K562 (cell line): ENCODE results near the gene CABP4. TPM values are rescaled to one million over a fixed set of nuclear protein-coding genes. Genes with fewer than 3 reads are reported as not detected.
A peak's percentile ranks its signal among the peaks of the same experiment; 100 is the strongest.

Source experiments
- ATAC-seq: fragments of 200-7000 bp; cut with Tn5 transposase; 3 replicates; pipeline ENCODE4 v1.9.1; 2020; ENCODE audit warnings: moderate library complexity
- BruUV-seq: library from RNA; stranded (reverse); fragments of 400-500 nt; replicated peaks from 2 replicates; lab custom pipeline; 2021; lab: Mats Ljungman, UMichigan
- CTCF ChIA-PET: fragments of 300-600 bp; formaldehyde crosslinking; extraction: SDS; loops from one replicate; lab custom pipeline; 2021; ENCODE audit warnings: low intra/inter-chr PET ratio; lab: Yijun Ruan, JAX
- POLR2A ChIA-PET: fragments of 300-600, 350-650 bp; sonication (Branson Sonifier 250); formaldehyde crosslinking; extraction: SDS; loops from one replicate; lab custom pipeline; 2021; ENCODE audit warnings: antibody characterized with exemption, inconsistent platforms; lab: Yijun Ruan, JAX
- DNase-seq, 4 experiments: peaks; one replicate each; pipeline versions ENCODE4 v3.0.0 to v3.0.0-alpha.2; 2011 to 2018; ENCODE audit warnings: low spot score in 3 of 4, mixed read lengths in 3 of 4; ENCODE audit errors: extremely low read depth in 1 of 4
- FAIRE-seq: peaks from 2 replicates; lab custom pipeline; 2011; peaks lifted over from hg19 to GRCh38; lab: Jason Lieb, UNC
- H2AFZ ChIP-seq: 2 replicates; pipeline ENCODE4 v1.6.0; 2011; ENCODE audit warnings: low read depth, low read length, control low read depth, inconsistent platforms
- H3K27ac ChIP-seq: fragments of 200-600 bp; 3 replicates; pipeline ENCODE4 v1.8.0; 2011; ENCODE audit warnings: low read depth, mild to moderate bottlenecking, control low read depth, inconsistent platforms, low read length, moderate library complexity, mixed read lengths; ENCODE audit errors: extremely low read depth
- H3K27me3 ChIP-seq, 2 experiments: fragments of 300-600 bp in 1 of 2; 2 replicates in 1 of 2; 3 replicates in 1 of 2; pipeline versions ENCODE4 v1.6.0 to v1.8.0; 2011; ENCODE audit warnings: inconsistent platforms in 2 of 2, low read length in 2 of 2, mild to moderate bottlenecking in 1 of 2, mixed read lengths in 1 of 2, moderate library complexity in 1 of 2; ENCODE audit not compliant: control insufficient read depth in 2 of 2, insufficient read depth in 2 of 2
- H3K36me3 ChIP-seq: fragments of 300-600 bp; 3 replicates; pipeline ENCODE4 v1.8.0; 2011; ENCODE audit warnings: mild to moderate bottlenecking, low read length, inconsistent platforms; ENCODE audit not compliant: control insufficient read depth, insufficient read depth
- H3K4me1 ChIP-seq, 2 experiments: fragments of 200-600 bp in 1 of 2; replicated peaks in 1 of 2; 2 replicates in 1 of 2; 3 replicates in 1 of 2; pipeline versions ENCODE4 v1.5.1 to v1.8.0; 2011; ENCODE audit warnings: inconsistent platforms in 2 of 2, low read length in 2 of 2, mild to moderate bottlenecking in 1 of 2, mixed read lengths in 1 of 2, moderate library complexity in 1 of 2; ENCODE audit not compliant: control insufficient read depth in 2 of 2, insufficient read depth in 2 of 2
- H3K4me2 ChIP-seq: 2 replicates; pipeline ENCODE4 v1.6.1; 2011; ENCODE audit warnings: low read length, control low read depth, inconsistent platforms, mixed read lengths; ENCODE audit not compliant: insufficient read depth
- H3K4me3 ChIP-seq: fragments of 200-600 bp; sonication (generic), shearing (Covaris generic); 2 replicates; pipeline ENCODE4 v1.5.1; 2016; ENCODE audit warnings: control low read depth, inconsistent platforms
- H3K79me2 ChIP-seq: fragments of 200-600 bp; 3 replicates; pipeline ENCODE4 v1.8.0; 2011; ENCODE audit warnings: low read length, inconsistent platforms; ENCODE audit not compliant: control insufficient read depth, insufficient read depth
- H3K9ac ChIP-seq, 2 experiments: 2 replicates each; pipeline versions ENCODE4 v1.6.0 to v1.6.1; 2011; ENCODE audit warnings: low read depth in 2 of 2, low read length in 2 of 2, control low read depth in 1 of 2, inconsistent platforms in 1 of 2, mild to moderate bottlenecking in 1 of 2, mixed read lengths in 1 of 2; ENCODE audit not compliant: insufficient read depth in 1 of 2
- H3K9me1 ChIP-seq: one replicate; pipeline ENCODE4 v1.6.0; 2011; ENCODE audit warnings: inconsistent platforms, mild to moderate bottlenecking, low read length, moderate library complexity; ENCODE audit not compliant: control insufficient read depth, insufficient read depth
- H3K9me3 ChIP-seq: replicated peaks from 2 replicates; pipeline ENCODE4 v1.5.1; 2011; ENCODE audit warnings: low read depth, low read length, inconsistent platforms; ENCODE audit not compliant: control insufficient read depth, insufficient read depth
- H4K20me1 ChIP-seq: replicated peaks from 2 replicates; pipeline ENCODE4 v1.6.1; 2011; ENCODE audit warnings: low read length, inconsistent platforms, mixed read lengths; ENCODE audit not compliant: control insufficient read depth, insufficient read depth
- ATF2 ChIP-seq: sonication (generic); formaldehyde crosslinking; IDR thresholded peaks from 2 replicates; pipeline ENCODE4 v1.8.1; 2022; ENCODE audit warnings: missing genetic modification reagents
- CC2D1A ChIP-seq: fragments of 450-650 bp; IDR thresholded peaks from 2 replicates; pipeline ENCODE4 v1.6.1; 2017; ENCODE audit warnings: mild to moderate bottlenecking
- MCM2 ChIP-seq: fragments of 450-650 bp; IDR thresholded peaks from 2 replicates; pipeline ENCODE4 v1.6.1; 2017; ENCODE audit warnings: low read depth, mild to moderate bottlenecking
- MTA2 ChIP-seq: fragments of 450-650 bp; IDR thresholded peaks from 2 replicates; pipeline ENCODE4 v1.6.1; 2016; ENCODE audit warnings: low read depth
- NR3C1 ChIP-seq: sonication (generic); formaldehyde crosslinking; IDR thresholded peaks from 2 replicates; pipeline ENCODE4 v1.8.1; 2022; ENCODE audit warnings: missing genetic modification reagents
- POLR2A ChIP-seq: fragments of 450-650 bp; conservative IDR thresholded peaks from 2 replicates; pipeline ENCODE4 v1.6.1; 2016
- POLR2G ChIP-seq: fragments of 200-400 bp; formaldehyde crosslinking; IDR thresholded peaks from 2 replicates; pipeline ENCODE4 v1.6.1; 2017; ENCODE audit warnings: low read depth, mild to moderate bottlenecking, antibody characterized with exemption, low read length, moderate library complexity
- RBFOX2 ChIP-seq: fragments of 200-400 bp; formaldehyde crosslinking; IDR thresholded peaks from 2 replicates; pipeline ENCODE4 v1.6.1; 2017; ENCODE audit warnings: low read depth, mild to moderate bottlenecking, low read length, moderate library complexity
- SAFB2 ChIP-seq: fragments of 200-400 bp; formaldehyde crosslinking; IDR thresholded peaks from 2 replicates; pipeline ENCODE4 v1.6.1; 2018; ENCODE audit warnings: borderline replicate concordance, low read length, low read depth, moderate library complexity; ENCODE audit not compliant: severe bottlenecking
- TFAP4 ChIP-seq: sonication (generic); formaldehyde crosslinking; IDR thresholded peaks from 2 replicates; pipeline ENCODE4 v1.8.0; 2022; ENCODE audit warnings: missing genetic modification reagents, mild to moderate bottlenecking, moderate library complexity, borderline replicate concordance
- TSHZ1 ChIP-seq: fragments of 250-450 bp; sonication (Bioruptor Pico); IDR thresholded peaks from 2 replicates; pipeline ENCODE4 v1.4.0; 2020; ENCODE audit warnings: mild to moderate bottlenecking, moderate library complexity
- XRCC5 ChIP-seq: fragments of 200-400 bp; formaldehyde crosslinking; IDR thresholded peaks from 2 replicates; pipeline ENCODE4 v1.6.1; 2017; ENCODE audit warnings: low read depth, mild to moderate bottlenecking, low read length
- ZBTB8A ChIP-seq: fragments of 450-650 bp; IDR thresholded peaks from 2 replicates; pipeline ENCODE4 v1.6.1; 2018; ENCODE audit warnings: mild to moderate bottlenecking, moderate library complexity; ENCODE audit not compliant: partially characterized antibody
- WGBS: fragments of 100-300 bp; shearing (Covaris generic); methylation state at CpG from one replicate; pipeline ENCODE4 v1.1.6; 2016; ENCODE audit warnings: low coverage, mixed read lengths; ENCODE audit not compliant: insufficient coverage; ENCODE audit errors: missing lambda C conversion rate; 5-methylcytosine and 5-hydroxymethylcytosine counted together
- in situ Hi-C: fragments of 300-500 bp; cut with MboI; formaldehyde crosslinking; loops from 4 replicates; pipeline ENCODE4 v1.15.0; 2018; ENCODE audit warnings: inconsistent platforms, mixed read lengths
- intact Hi-C: fragments of 100-400 bp; cut with micrococcal nuclease; formaldehyde crosslinking; loops from 2 replicates; pipeline ENCODE4 v1.14.2; 2022
- polyA plus RNA-seq, 8 experiments: library from polyadenylated mRNA; depleted of rRNA in 4 of 8; stranded (reverse) in 5 of 8; unstranded in 3 of 8; fragments of >200 nt; fragmentation: Nextera tagmentation in 2 of 8; fragmentation: Illumina TruSeq in 1 of 8; extraction: Ambion mirVana in 2 of 8; extraction: Trizol in 1 of 8; gene quantifications; 2 replicates each; pipeline versions ENCODE4 v1.2.1 to v1.2.3, GENCODE V29; 2011 to 2014; ENCODE audit warnings: inconsistent platforms in 1 of 8, missing spikeins in 1 of 8
- total RNA-seq, 7 experiments: library from RNA; depleted of rRNA in 6 of 7; stranded (reverse); fragments of >200 nt in 6 of 7; fragmentation: Illumina TruSeq in 2 of 7; extraction: Trizol in 2 of 7; gene quantifications; 2 replicates each; pipeline versions ENCODE4 v1.2.1 to v1.2.3, GENCODE V29; 2011 to 2021; ENCODE audit warnings: low replicate concordance in 1 of 7

Gene CABP4
- total and polyA plus RNA-seq, 9 of the 15 experiments (the other 6 are each of a cell fraction or from before 2014, with no cell fraction given), result 0.11 TPM; not detected in 8

- TF ChIP-seq CC2D1A, result no peak
- TF ChIP-seq XRCC5, result no peak
- TF ChIP-seq POLR2G, result 0 out of 2 replicates have a peak, but pooled peaks have one; percentile 6
- TF ChIP-seq ATF2, result no peak
- no peak for TF ChIP-seq MTA2
- TF ChIP-seq RBFOX2, result peak; percentile 21
- 0 out of 2 replicates have a peak, but pooled peaks have one; percentile 28 for TF ChIP-seq TFAP4
- no peak for TF ChIP-seq MCM2
- no peak for TF ChIP-seq ZBTB8A
- 0 out of 2 replicates have a peak, but pooled peaks have one; percentile 11 for TF ChIP-seq POLR2A
- TF ChIP-seq SAFB2, result no peak
- TF ChIP-seq NR3C1 (CRISPR knock-in tag), result 0 out of 2 replicates have a peak, but pooled peaks have one; percentile 24
- TF ChIP-seq TSHZ1, result no peak
- FAIRE-seq, result no peak
- ATAC-seq, result no peak
- Histone ChIP-seq H3K36me3 (peaks cover 88% of the 10 kb centered on the region; the same call in 2 of the 3 replicates), H4K20me1 (no peaks in the 10 kb centered on the region), H2AFZ (no peak overlapping the region), H3K79me2 (peaks cover 6% of the 10 kb centered on the region; the same call in 1 of the 3 replicates), H3K27me3 (no peaks in the 10 kb centered on the region), H3K9me3 (no peaks in the 10 kb centered on the region), H3K4me1 (peaks cover 16 to 73% of the 10 kb centered on the region in 2 experiments), H3K9me1 (peaks cover 4% of the 10 kb centered on the region), H3K4me3 (no peak overlapping the region), H3K9ac (peak overlapping the region in 1 of 2 experiments; percentile 87; a peak in 2 of 4 replicates), H3K4me2 (no peak overlapping the region), H3K27ac (peak overlapping the region; percentile 86)
- BruUV-seq, result no TSS peak
- POLR2A ChIA-PET, result interaction anchor here (1.1 kb wide), 1 partner anchor 15 kb away, joined by 3 read pairs; no protein-coding TSS in a partner anchor
- DNase-seq, result no peak
- in situ Hi-C loops (no loop called here), intact Hi-C loops (no loop called here)
- CTCF ChIA-PET, result no interaction called here
- WGBS, result 95% methylated on average over 15 of the region's 26 CpGs
These were observed 20.0 kb upstream of the CABP4 start for GRCh38 chr11:67435031-67435726.
